Spinal cord (tissue), 10 donors: ENCODE data around the gene ACOXL. TPM values are rescaled to one million over a fixed set of nuclear protein-coding genes. Genes with fewer than 3 reads are reported as not detected.

Experiments used
- DNase-seq, 6 donors: peaks; one replicate each; pipeline versions ENCODE4 v3.0.0 to v3.0.0-alpha.2; 2013 to 2015; ENCODE audit warnings: low spot score in 6 of 6, low read depth in 4 of 6
- H3K27ac ChIP-seq: one replicate; pipeline ENCODE4 v1.5.1; 2013; ENCODE audit warnings: low read depth, low read length, control low read depth
- H3K27me3 ChIP-seq: one replicate; pipeline ENCODE4 v1.6.1; 2013; ENCODE audit warnings: low read length; ENCODE audit not compliant: control insufficient read depth, insufficient read depth
- H3K36me3 ChIP-seq: one replicate; pipeline ENCODE4 v1.6.1; 2013; ENCODE audit warnings: low read length; ENCODE audit not compliant: control insufficient read depth, insufficient read depth
- H3K4me1 ChIP-seq: one replicate; pipeline ENCODE4 v1.6.1; 2013; ENCODE audit warnings: low read length; ENCODE audit not compliant: control insufficient read depth, insufficient read depth
- H3K4me3 ChIP-seq: one replicate; pipeline ENCODE4 v1.5.1; 2013; ENCODE audit warnings: low read depth, low read length, control low read depth
- H3K9me3 ChIP-seq: one replicate; pipeline ENCODE4 v1.6.1; 2013; ENCODE audit warnings: low read length; ENCODE audit not compliant: control insufficient read depth, insufficient read depth
- WGBS: methylation state at CpG from one replicate; pipeline ENCODE4 v1.1.5; 2013; ENCODE audit warnings: missing lambda C conversion rate; ENCODE audit not compliant: insufficient coverage; 5-methylcytosine and 5-hydroxymethylcytosine counted together
- polyA plus RNA-seq, 2 donors: library from polyadenylated mRNA; unstranded; fragments of 120-200 nt; gene quantifications; one replicate each; pipeline ENCODE4 v1.2.1, GENCODE V29; 2013; ENCODE audit not compliant: insufficient read length in 2 of 2
- total RNA-seq, 2 donors: library from RNA; depleted of rRNA in 1 of 2; stranded (reverse); fragments of 120-200 nt in 1 of 2; fragments of >200 nt in 1 of 2; gene quantifications; one replicate each; pipeline versions ENCODE4 v1.2.3 to v1.2.4, GENCODE V29; 2013 to 2014
- donor health status: healthy.

The ACOXL gene
- total and polyA plus RNA-seq, 4 donors, result 0.06 to 0.45 (median 0.26) TPM

DNA sequence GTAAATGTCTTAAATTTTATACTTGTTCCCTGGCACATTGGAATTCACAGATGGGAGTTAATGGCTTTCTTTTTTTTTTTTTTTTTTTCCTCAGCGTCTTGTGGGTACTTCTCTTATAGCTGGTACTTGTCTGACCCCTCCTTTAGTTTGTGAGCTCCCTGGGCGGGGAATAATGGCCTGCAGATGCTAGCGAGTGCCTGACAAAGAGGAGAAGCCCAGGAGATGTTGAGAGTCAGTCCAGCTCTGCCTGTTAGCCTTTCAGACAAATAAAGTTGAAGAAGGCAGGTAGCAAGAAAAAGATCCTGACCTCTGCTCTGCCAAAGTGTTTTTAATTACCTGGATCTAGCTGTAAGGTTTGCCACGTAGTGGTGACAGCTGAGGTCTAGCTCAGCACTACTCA lies 395.0 kb downstream of the ACOXL start:
- Histone ChIP-seq H3K4me1 (peaks cover 5% of the 10 kb centered on the region), H3K9me3 (no peaks in the 10 kb centered on the region), H3K4me3 (no peak overlapping the region), H3K36me3 (peaks cover 6% of the 10 kb centered on the region), H3K27me3 (no peaks in the 10 kb centered on the region), H3K27ac (no peak overlapping the region)
- WGBS, result 66% methylated on average over 3 of the region's 4 CpGs
- DNase-seq, result no peak

DNA sequence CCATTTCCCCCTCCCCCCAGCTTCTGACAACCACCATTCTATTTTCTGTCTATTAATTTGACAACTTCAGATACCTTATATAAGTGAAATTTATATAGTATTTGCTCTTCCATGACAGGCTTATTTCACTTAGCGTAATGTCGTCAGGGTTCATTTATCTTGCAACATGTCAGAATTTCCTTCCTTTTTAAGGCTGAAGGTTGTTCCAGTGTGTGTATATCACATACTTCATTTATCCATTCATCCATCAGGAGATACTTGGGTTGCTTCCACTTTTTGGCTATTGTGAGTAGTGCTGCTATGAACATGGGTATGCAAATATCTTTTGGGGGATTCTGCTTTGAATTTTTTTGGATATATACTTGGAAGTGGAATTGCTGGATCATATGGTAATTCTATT lies 395.7 kb downstream of the ACOXL start:
- no peak for DNase-seq

DNA sequence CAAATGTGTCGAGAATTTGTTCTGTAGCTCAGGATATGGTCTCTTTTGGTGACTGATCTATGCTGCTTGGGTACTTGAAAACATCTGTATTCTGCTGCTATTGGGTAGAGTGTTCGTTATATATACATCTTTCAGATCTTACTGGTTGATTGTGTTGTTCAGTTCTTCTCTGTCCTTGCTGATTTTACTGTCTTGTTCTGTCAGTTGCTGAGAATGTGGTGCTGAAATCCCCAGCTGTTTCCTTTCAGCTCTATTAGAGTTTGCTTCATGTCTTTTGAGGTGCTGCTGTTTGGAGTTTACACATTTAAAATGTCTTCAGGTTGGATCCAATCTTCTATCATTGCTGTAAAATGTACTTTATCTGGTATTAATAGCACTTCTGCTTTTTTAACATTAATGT lies 401.2 kb downstream of the ACOXL start:
- Histone ChIP-seq H3K9me3 (no peaks in the 10 kb centered on the region), H3K27ac (no peak overlapping the region), H3K4me1 (peaks cover 8% of the 10 kb centered on the region), H3K27me3 (no peaks in the 10 kb centered on the region), H3K36me3 (peaks cover 4% of the 10 kb centered on the region), H3K4me3 (no peak overlapping the region)
- DNase-seq, result no peak
- WGBS, result no CpG with 5 or more reads among the region's 2 CpGs

More for the DNA sequence above, 395.7 kb downstream of the ACOXL start:
- H3K27me3 ChIP-seq, result no peaks in the 10 kb centered on the region
- peaks cover 6% of the 10 kb centered on the region for H3K36me3 ChIP-seq
- peaks cover 5% of the 10 kb centered on the region for H3K4me1 ChIP-seq
- WGBS, result no CpG with 5 or more reads among the region's 2 CpGs
- no peak overlapping the region for H3K27ac ChIP-seq
- no peaks in the 10 kb centered on the region for H3K9me3 ChIP-seq
- no peak overlapping the region for H3K4me3 ChIP-seq

DNA sequence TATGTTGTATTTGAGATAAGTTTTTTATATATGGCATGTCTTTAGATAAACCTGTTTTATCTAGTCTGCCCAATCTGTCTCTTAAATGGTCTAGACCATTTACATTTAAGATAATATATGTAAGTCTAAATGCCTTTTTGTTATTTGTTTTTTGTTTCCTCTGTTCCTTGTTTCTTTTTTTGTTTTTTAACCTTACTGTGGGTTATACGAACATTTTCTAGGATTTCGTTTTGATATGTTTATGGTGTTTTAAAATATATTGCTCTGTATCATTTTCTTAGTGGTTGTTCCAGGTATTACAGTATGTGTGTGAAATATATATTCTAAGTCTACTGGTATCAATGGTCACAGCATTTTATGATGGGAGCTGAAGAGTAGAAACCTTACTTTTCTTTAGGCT lies 401.7 kb downstream of the ACOXL start:
- Histone ChIP-seq H3K27ac (no peak overlapping the region), H3K27me3 (no peaks in the 10 kb centered on the region), H3K4me3 (no peak overlapping the region), H3K9me3 (no peaks in the 10 kb centered on the region), H3K4me1 (peaks cover 10% of the 10 kb centered on the region), H3K36me3 (peaks cover 4% of the 10 kb centered on the region)
- no CpG with 5 or more reads among the region's 2 CpGs for WGBS
- no peak for DNase-seq

DNA sequence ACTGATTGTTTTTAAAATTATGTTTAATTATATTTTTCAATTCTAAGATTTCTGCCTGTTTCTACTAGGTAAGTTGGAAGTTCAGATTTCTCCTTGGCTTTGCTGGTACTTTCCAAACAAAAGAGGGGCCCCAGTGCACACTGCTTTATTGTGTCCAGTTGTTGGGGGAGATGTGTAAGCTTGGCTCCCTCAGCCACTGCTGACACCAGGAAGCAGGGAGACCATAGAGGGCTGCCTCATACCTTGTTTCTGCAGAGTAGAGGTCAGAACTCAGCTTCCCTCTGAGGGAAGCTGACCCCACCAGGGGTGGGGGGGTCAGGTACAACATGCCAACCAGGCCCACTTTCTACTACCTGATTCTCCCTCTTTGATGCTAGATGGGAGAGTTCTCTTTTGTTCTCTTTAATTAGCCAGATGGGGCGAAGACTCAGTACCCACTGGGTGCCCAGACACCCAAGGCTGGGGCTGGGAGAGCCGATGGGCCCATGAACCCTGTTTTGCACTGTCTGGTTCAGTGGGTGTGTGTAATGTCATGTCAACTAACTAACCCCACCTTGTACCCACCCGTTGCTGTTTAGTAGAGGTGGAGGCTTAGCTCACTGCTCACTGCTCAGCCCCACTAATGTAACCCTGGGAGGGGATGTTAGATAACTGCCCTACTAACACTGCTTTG lies 403.0 kb downstream of the ACOXL start:
- Histone ChIP-seq H3K4me1 (peaks cover 10% of the 10 kb centered on the region), H3K36me3 (peaks cover 4% of the 10 kb centered on the region), H3K27ac (no peak overlapping the region), H3K4me3 (no peak overlapping the region), H3K27me3 (no peaks in the 10 kb centered on the region), H3K9me3 (no peaks in the 10 kb centered on the region)
- no peak for DNase-seq
- WGBS, result 73% methylated on average over 2 of the region's 3 CpGs

DNA sequence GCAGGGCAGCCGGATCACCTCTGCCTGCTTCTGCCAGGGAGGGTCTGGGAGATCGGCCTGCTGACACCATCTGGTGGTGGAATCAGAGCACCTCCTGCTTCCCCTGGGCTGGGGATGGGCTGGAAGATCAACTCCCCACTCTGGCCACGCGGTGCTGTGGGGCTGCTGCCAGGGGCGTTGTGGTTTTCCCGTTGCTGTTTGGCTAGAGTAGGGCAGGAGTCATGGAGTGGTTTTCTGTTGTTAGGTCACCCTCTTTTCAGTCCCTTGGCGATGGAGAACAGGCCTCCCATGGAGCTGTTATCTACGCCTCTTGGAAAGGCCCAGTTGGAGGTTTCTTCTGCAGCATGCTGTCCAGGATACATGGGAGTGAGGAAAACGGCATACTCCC lies 403.5 kb downstream of the ACOXL start:
- Histone ChIP-seq H3K4me1 (peaks cover 10% of the 10 kb centered on the region), H3K9me3 (no peaks in the 10 kb centered on the region), H3K27me3 (no peaks in the 10 kb centered on the region), H3K36me3 (peaks cover 4% of the 10 kb centered on the region), H3K27ac (no peak overlapping the region), H3K4me3 (no peak overlapping the region)
- DNase-seq, result no peak
- WGBS, result 57% methylated on average over 7 of the region's 9 CpGs

DNA sequence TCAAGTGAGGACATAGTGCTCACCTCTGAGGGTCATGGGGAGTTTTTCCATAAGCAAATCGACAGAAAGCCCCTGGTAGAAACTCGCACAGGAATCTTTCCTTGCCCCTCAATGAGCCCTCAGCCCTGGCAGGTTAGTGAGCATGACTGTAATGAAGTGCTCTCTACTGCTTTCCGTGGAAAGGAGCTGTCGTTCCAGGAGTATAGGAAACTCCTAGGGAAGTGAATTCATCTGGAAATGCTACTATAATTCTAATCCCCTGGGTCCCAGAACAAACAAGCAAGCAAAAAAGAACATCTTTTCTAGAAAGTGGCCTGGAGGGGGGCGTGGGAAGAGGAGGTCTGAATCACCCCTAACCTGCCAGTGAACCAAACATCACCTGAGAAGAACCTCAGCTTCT lies 406.5 kb downstream of the ACOXL start:
- Histone ChIP-seq H3K4me1 (peaks cover 10% of the 10 kb centered on the region), H3K36me3 (peaks cover 4% of the 10 kb centered on the region), H3K4me3 (no peak overlapping the region), H3K27me3 (no peaks in the 10 kb centered on the region), H3K27ac (no peak overlapping the region), H3K9me3 (no peaks in the 10 kb centered on the region)
- 68% methylated on average over 2 of the region's 5 CpGs for WGBS
- DNase-seq, result no peak

DNA sequence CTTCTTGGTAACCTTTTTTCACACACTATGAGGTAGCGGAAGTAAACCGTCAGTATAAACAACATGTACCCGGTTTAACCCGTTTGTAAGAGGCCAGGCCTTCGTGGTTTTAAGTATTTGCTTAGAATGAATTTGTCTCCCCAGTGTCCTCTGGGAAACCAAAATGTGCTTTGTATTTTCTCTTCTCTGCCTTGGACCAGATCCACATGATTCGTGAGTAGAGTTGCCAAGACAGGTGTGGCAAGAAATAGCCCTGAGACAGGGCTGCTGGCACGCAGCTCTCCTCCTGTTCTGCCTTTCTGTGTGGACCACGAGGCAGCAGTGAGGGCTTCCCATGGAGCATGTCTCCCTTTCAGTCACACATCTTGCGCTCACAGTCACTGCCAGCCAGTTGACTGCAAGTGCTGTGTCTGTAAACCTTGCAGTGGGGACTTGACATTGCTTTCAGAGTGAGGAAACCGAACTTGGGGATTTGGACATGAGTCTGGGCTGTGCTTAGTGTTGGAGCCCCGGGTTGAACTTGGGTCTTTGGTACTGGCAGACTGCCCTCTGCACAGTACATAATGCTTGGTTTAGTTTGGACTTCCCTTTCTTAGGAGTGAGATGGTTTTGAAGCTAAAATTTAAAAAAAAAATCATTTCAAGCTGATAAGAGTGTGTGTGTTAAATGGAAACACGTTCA lies 407.4 kb downstream of the ACOXL start:
- Histone ChIP-seq H3K27ac (no peak overlapping the region), H3K4me1 (peaks cover 10% of the 10 kb centered on the region), H3K9me3 (no peaks in the 10 kb centered on the region), H3K27me3 (no peaks in the 10 kb centered on the region), H3K36me3 (peaks cover 4% of the 10 kb centered on the region), H3K4me3 (no peak overlapping the region)
- no peak for DNase-seq
- 64% methylated on average over 9 of the region's 12 CpGs for WGBS

DNA sequence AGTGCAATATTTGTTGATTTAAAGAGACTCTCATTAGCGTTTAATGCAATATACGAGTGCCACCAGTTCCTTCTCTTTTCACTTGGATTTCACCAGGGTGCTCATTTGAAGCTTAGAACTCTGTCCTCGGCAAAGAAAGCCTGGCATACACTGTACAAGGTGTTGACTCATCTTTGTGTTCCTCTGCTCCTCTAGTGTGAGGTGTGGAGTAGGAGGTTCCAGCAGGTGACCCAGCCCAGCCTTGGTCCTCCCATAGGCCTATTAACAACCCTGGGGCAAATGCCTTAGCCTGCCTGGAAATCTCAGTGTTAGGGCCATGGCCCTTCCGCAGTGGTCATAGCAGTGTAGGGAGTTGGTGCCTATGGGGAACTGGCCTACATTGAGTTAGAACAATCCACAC lies 408.4 kb downstream of the ACOXL start:
- Histone ChIP-seq H3K36me3 (peaks cover 3% of the 10 kb centered on the region), H3K4me3 (no peak overlapping the region), H3K27me3 (no peaks in the 10 kb centered on the region), H3K27ac (no peak overlapping the region), H3K4me1 (peaks cover 4% of the 10 kb centered on the region), H3K9me3 (no peaks in the 10 kb centered on the region)
- WGBS, result 100% methylated on average over 2 of the region's 4 CpGs
- no peak for DNase-seq

DNA sequence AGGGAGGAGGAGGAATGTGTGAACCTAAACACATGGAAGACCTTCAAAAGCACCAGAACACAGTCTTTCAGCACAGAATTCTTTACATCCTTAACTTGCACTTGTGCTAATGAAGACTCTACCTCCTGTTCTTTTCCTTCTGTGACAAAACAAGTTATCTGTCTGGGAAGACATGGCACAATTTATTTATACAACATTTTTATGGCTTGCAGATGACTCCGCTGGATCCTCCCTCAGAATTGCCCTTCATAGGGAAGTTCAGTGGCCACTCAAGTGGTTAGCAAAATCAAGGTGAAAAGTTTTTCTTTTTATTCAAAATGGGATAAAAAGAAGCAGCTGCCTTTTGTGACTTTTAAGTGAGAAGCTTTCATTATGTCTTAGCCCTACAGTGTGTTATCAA lies 409.7 kb downstream of the ACOXL start:
- WGBS, result no CpG with 5 or more reads among the region's 1 CpG
- DNase-seq, result no peak

More for the DNA sequence above, 409.7 kb downstream of the ACOXL start:
- Histone ChIP-seq H3K27ac (no peak overlapping the region), H3K9me3 (no peaks in the 10 kb centered on the region), H3K27me3 (no peaks in the 10 kb centered on the region), H3K4me3 (no peak overlapping the region), H3K36me3 (no peaks in the 10 kb centered on the region), H3K4me1 (peaks cover 3% of the 10 kb centered on the region)
